ENCODE results near the gene USP17L19. TPM values are rescaled to one million over a fixed set of nuclear protein-coding genes. Genes with fewer than 3 reads are reported as not detected.
"Not testable (repeated sequence)": the region's sequence is repeated elsewhere in the genome, so short reads cannot be mapped to it uniquely, and the experiment has no call there.

The USP17L19 gene
- total and polyA plus RNA-seq, 9 of the 15 experiments (the other 6 are each of a cell fraction or from before 2014, with no cell fraction given) = not detected

- H3K4me3 ChIP-seq; intact Hi-C loops (cut with micrococcal nuclease); H2AFZ ChIP-seq (ENCODE audit: low read depth, low read length); BruUV-seq (replicated peaks); H4K20me1 ChIP-seq (replicated peaks; ENCODE audit: control insufficient read depth, insufficient read depth, low read length); H3K79me2 ChIP-seq (ENCODE audit: control insufficient read depth, insufficient read depth, low read length); CTCF ChIA-PET (ENCODE audit: low intra/inter-chr PET ratio); H3K9me3 ChIP-seq (replicated peaks; ENCODE audit: control insufficient read depth, insufficient read depth, low read depth, low read length); H3K36me3 ChIP-seq (ENCODE audit: control insufficient read depth, insufficient read depth, low read length); H3K4me1 ChIP-seq (replicated peaks in 1 of 2; ENCODE audit: control insufficient read depth in 2 of 2, insufficient read depth in 2 of 2, low read length in 2 of 2); H3K9me1 ChIP-seq (ENCODE audit: control insufficient read depth, insufficient read depth, low read length); POLR2A ChIA-PET; H3K9ac ChIP-seq (ENCODE audit: insufficient read depth in 1 of 2, low read depth in 2 of 2, low read length in 2 of 2); FAIRE-seq; DNase-seq (ENCODE audit: extremely low read depth in 1 of 4, low spot score in 3 of 4); H3K27me3 ChIP-seq (ENCODE audit: control insufficient read depth in 2 of 2, insufficient read depth in 2 of 2, low read length in 2 of 2); ATAC-seq; H3K27ac ChIP-seq (ENCODE audit: extremely low read depth, low read depth, low read length); H3K4me2 ChIP-seq (ENCODE audit: insufficient read depth, low read length): not testable (repeated sequence)
- in situ Hi-C loops (cut with MboI) = loop anchor here (25.0 kb wide), 1 partner anchor 271 kb away; no protein-coding TSS in a partner anchor
- no CpG with 5 or more reads among the region's 15 CpGs for WGBS (ENCODE audit: insufficient coverage, low coverage, missing lambda C conversion rate)
These were observed 4.6 kb downstream of the USP17L19 start, which contains the start of gene USP17L20 for GRCh38 chr4:9257824-9258223. USP17L20 (plus strand) TSS chr4:9258124; CDS start chr4:9258124, 0 bp downstream.

DNA sequence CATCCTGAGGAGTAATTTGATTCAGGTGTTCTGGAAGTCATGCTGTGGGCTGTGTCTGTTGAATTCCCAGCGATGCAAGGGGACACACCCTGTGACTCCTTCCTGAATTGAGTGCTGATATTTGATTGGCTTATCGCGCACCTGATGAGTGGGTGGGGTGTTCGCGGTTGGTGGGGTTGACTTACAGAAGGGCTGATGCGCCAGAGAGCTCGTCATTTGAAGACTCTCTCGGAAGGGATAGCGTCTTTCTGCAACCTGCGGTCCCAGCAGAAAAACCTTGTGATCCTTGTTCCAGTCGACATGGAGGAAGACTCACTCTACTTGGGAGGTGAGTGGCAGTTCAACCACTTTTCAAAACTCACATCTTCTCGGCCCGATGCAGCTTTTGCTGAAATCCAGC, 9.4 kb downstream of the USP17L19 start, which contains the start of gene USP17L21:
TSS of gene USP17L21 (plus strand) at position 301 of the 400 bp plus-strand sequence. CDS start at position 301, 0 bp downstream.
- intact Hi-C loops (cut with micrococcal nuclease); H3K9ac ChIP-seq (ENCODE audit: insufficient read depth in 1 of 2, low read depth in 2 of 2, low read length in 2 of 2); H3K36me3 ChIP-seq (ENCODE audit: control insufficient read depth, insufficient read depth, low read length); H3K27me3 ChIP-seq (ENCODE audit: control insufficient read depth in 2 of 2, insufficient read depth in 2 of 2, low read length in 2 of 2); CTCF ChIA-PET (ENCODE audit: low intra/inter-chr PET ratio); H3K79me2 ChIP-seq (ENCODE audit: control insufficient read depth, insufficient read depth, low read length); H4K20me1 ChIP-seq (replicated peaks; ENCODE audit: control insufficient read depth, insufficient read depth, low read length); H3K4me2 ChIP-seq (ENCODE audit: insufficient read depth, low read length); H3K27ac ChIP-seq (ENCODE audit: extremely low read depth, low read depth, low read length); ATAC-seq; DNase-seq (ENCODE audit: extremely low read depth in 1 of 4, low spot score in 3 of 4); H3K4me3 ChIP-seq; H3K9me3 ChIP-seq (replicated peaks; ENCODE audit: control insufficient read depth, insufficient read depth, low read depth, low read length); H2AFZ ChIP-seq (ENCODE audit: low read depth, low read length); H3K4me1 ChIP-seq (replicated peaks in 1 of 2; ENCODE audit: control insufficient read depth in 2 of 2, insufficient read depth in 2 of 2, low read length in 2 of 2); H3K9me1 ChIP-seq (ENCODE audit: control insufficient read depth, insufficient read depth, low read length); FAIRE-seq; BruUV-seq (replicated peaks); POLR2A ChIA-PET: not testable (repeated sequence)
- in situ Hi-C loops (cut with MboI) = loop anchor here (25.0 kb wide), 1 partner anchor 275 kb away; no protein-coding TSS in a partner anchor
- no CpG with 5 or more reads among the region's 13 CpGs for WGBS (ENCODE audit: insufficient coverage, low coverage, missing lambda C conversion rate)

DNA sequence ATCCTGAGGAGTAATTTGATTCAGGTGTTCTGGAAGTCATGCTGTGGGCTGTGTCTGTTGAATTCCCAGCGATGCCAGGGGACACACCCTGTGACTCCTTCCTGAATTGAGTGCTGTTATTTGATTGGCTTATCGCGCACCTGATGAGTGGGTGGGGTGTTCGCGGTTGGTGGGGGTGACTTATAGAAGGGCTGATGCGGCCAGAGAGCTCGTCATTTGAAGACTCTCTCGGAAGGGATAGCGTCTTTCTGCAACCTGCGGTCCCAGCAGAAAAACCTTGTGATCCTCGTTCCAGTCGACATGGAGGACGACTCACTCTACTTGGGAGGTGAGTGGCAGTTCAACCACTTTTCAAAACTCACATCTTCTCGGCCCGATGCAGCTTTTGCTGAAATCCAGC, 14.1 kb downstream of the USP17L19 start, which contains the start of gene USP17L22:
TSS of gene USP17L22 (plus strand) at position 301 of the 400 bp plus-strand sequence. CDS start at position 301, 0 bp downstream.
- H3K27me3 ChIP-seq (ENCODE audit: control insufficient read depth in 2 of 2, insufficient read depth in 2 of 2, low read length in 2 of 2); POLR2A ChIA-PET; H3K36me3 ChIP-seq (ENCODE audit: control insufficient read depth, insufficient read depth, low read length); H3K4me1 ChIP-seq (replicated peaks in 1 of 2; ENCODE audit: control insufficient read depth in 2 of 2, insufficient read depth in 2 of 2, low read length in 2 of 2); H3K9me1 ChIP-seq (ENCODE audit: control insufficient read depth, insufficient read depth, low read length); H3K9ac ChIP-seq (ENCODE audit: insufficient read depth in 1 of 2, low read depth in 2 of 2, low read length in 2 of 2); intact Hi-C loops (cut with micrococcal nuclease); H2AFZ ChIP-seq (ENCODE audit: low read depth, low read length); H3K27ac ChIP-seq (ENCODE audit: extremely low read depth, low read depth, low read length); H3K79me2 ChIP-seq (ENCODE audit: control insufficient read depth, insufficient read depth, low read length); H3K4me2 ChIP-seq (ENCODE audit: insufficient read depth, low read length); H3K4me3 ChIP-seq; FAIRE-seq; DNase-seq (ENCODE audit: extremely low read depth in 1 of 4, low spot score in 3 of 4); H4K20me1 ChIP-seq (replicated peaks; ENCODE audit: control insufficient read depth, insufficient read depth, low read length); BruUV-seq (replicated peaks); ATAC-seq; H3K9me3 ChIP-seq (replicated peaks; ENCODE audit: control insufficient read depth, insufficient read depth, low read depth, low read length); CTCF ChIA-PET (ENCODE audit: low intra/inter-chr PET ratio): not testable (repeated sequence)
- WGBS (ENCODE audit: insufficient coverage, low coverage, missing lambda C conversion rate) = no CpG with 5 or more reads among the region's 15 CpGs
- in situ Hi-C loops (cut with MboI) = loop anchor here (25.0 kb wide), 1 partner anchor 280 kb away; no protein-coding TSS in a partner anchor

- H3K36me3 ChIP-seq (ENCODE audit: control insufficient read depth, insufficient read depth, low read length); H3K9me1 ChIP-seq (ENCODE audit: control insufficient read depth, insufficient read depth, low read length); BruUV-seq (replicated peaks); H3K27ac ChIP-seq (ENCODE audit: extremely low read depth, low read depth, low read length); intact Hi-C loops (cut with micrococcal nuclease); H3K9ac ChIP-seq (ENCODE audit: insufficient read depth in 1 of 2, low read depth in 2 of 2, low read length in 2 of 2); H3K4me2 ChIP-seq (ENCODE audit: insufficient read depth, low read length); DNase-seq (ENCODE audit: extremely low read depth in 1 of 4, low spot score in 3 of 4); CTCF ChIA-PET (ENCODE audit: low intra/inter-chr PET ratio); H3K27me3 ChIP-seq (ENCODE audit: control insufficient read depth in 2 of 2, insufficient read depth in 2 of 2, low read length in 2 of 2); H2AFZ ChIP-seq (ENCODE audit: low read depth, low read length); ATAC-seq; H4K20me1 ChIP-seq (replicated peaks; ENCODE audit: control insufficient read depth, insufficient read depth, low read length); H3K9me3 ChIP-seq (replicated peaks; ENCODE audit: control insufficient read depth, insufficient read depth, low read depth, low read length); POLR2A ChIA-PET; FAIRE-seq; H3K4me1 ChIP-seq (replicated peaks in 1 of 2; ENCODE audit: control insufficient read depth in 2 of 2, insufficient read depth in 2 of 2, low read length in 2 of 2); H3K4me3 ChIP-seq; H3K79me2 ChIP-seq (ENCODE audit: control insufficient read depth, insufficient read depth, low read length): not testable (repeated sequence)
- WGBS (ENCODE audit: insufficient coverage, low coverage, missing lambda C conversion rate) = 0% methylated on average over 5 of the region's 10 CpGs
- in situ Hi-C loops (cut with MboI) = loop anchor here (25.0 kb wide), 1 partner anchor 284 kb away; no protein-coding TSS in a partner anchor
These were observed 18.5 kb downstream of the USP17L19 start for GRCh38 chr4:9271719-9272118.

Measured in K562 (cell line).